ENCODE measurements around the gene VPS16.
"Not testable (repeated sequence)": the region's sequence is repeated elsewhere in the genome, so short reads cannot be mapped to it uniquely, and the experiment has no call there.

Gene VPS16

GRCh38 chr20:2807929-2808328 is 32.6 kb upstream of the VPS16 start:
- DNase-seq = not testable (repeated sequence)

- no peak for DNase-seq
Measured at GRCh38 chr20:2809690-2810089, 30.9 kb upstream of the VPS16 start.

- DNase-seq = no peak
Measured at GRCh38 chr20:2812189-2812588, 28.4 kb upstream of the VPS16 start.

- DNase-seq = no peak
Measured at GRCh38 chr20:2814076-2814475, 26.5 kb upstream of the VPS16 start.

- peak; percentile 49 for DNase-seq
Measured at GRCh38 chr20:2814587-2815051, 25.9 kb upstream of the VPS16 start, which contains the start of gene C20orf141. Gene C20orf141, plus strand, starts transcription at chr20:2814987. Its CDS starts 198 bp downstream, at chr20:2815185.

- DNase-seq = no peak
Measured at GRCh38 chr20:2815242-2815900, 25.2 kb upstream of the VPS16 start.

GRCh38 chr20:2816030-2816582 is 24.4 kb upstream of the VPS16 start, which contains the start of gene TMEM239:
Gene TMEM239, plus strand, starts transcription at chr20:2816364. Its CDS starts 191 bp downstream, at chr20:2816555.
- no peak for DNase-seq

GRCh38 chr20:2816583-2817340 is 23.8 kb upstream of the VPS16 start:
- no peak for DNase-seq

GRCh38 chr20:2817341-2817726 is 23.2 kb upstream of the VPS16 start:
- DNase-seq = no peak

- no peak for DNase-seq
Measured at GRCh38 chr20:2817891-2818595, 22.5 kb upstream of the VPS16 start.

GRCh38 chr20:2820084-2820895 is 20.3 kb upstream of the VPS16 start:
- DNase-seq = no peak

GRCh38 chr20:2820896-2821869 is 19.4 kb upstream of the VPS16 start:
- no peak for DNase-seq

GRCh38 chr20:2822073-2822472 is 18.5 kb upstream of the VPS16 start:
- no peak for DNase-seq

- no peak for DNase-seq
Measured at GRCh38 chr20:2825761-2826160, 14.8 kb upstream of the VPS16 start.

GRCh38 chr20:2826655-2827054 is 13.9 kb upstream of the VPS16 start:
- no peak for DNase-seq

- DNase-seq = no peak
Measured at GRCh38 chr20:2829376-2829775, 11.2 kb upstream of the VPS16 start.

- DNase-seq = not testable (repeated sequence)
Measured at GRCh38 chr20:2831206-2831605, 9.3 kb upstream of the VPS16 start.

- no peak for DNase-seq
Measured at GRCh38 chr20:2833761-2834160, 6.8 kb upstream of the VPS16 start.

- no peak for DNase-seq
Measured at GRCh38 chr20:2834401-2835110, 6.0 kb upstream of the VPS16 start.

- no peak for DNase-seq
Measured at GRCh38 chr20:2835331-2835796, 5.2 kb upstream of the VPS16 start.

Data from DMS 273 treated with DMSO at 0.1 percent for 48 hours (cell line).